ENCODE results near the gene PTPRN2. TPM values are rescaled to one million over a fixed set of nuclear protein-coding genes. Genes with fewer than 3 reads are reported as not detected.

The PTPRN2 gene
- polyA plus RNA-seq, 1 experiment, result 0.31 TPM

GRCh38 chr7:158403013-158403821 is 184.4 kb downstream of the PTPRN2 start:
- DNase-seq (ENCODE audit: low read depth), result no peak
- no peaks in the 10 kb centered on the region for H3K36me3 ChIP-seq (ENCODE audit: control insufficient read depth, insufficient read depth, low read length)
- no peak for TF ChIP-seq CTCF (IDR thresholded peaks at IDR 0.05; ENCODE audit: insufficient read depth, low read depth, low read length)
- H3K27me3 ChIP-seq (ENCODE audit: control insufficient read depth, insufficient read depth, low read length), result no peaks in the 10 kb centered on the region
- H3K4me3 ChIP-seq (ENCODE audit: low read depth, low read length), result no peak overlapping the region
- ChIA-PET POLR2A (no interaction called here), CTCF (no interaction called here)

- ChIA-PET CTCF (no interaction called here), POLR2A (no interaction called here)
- no peaks in the 10 kb centered on the region for H3K27me3 ChIP-seq (ENCODE audit: control insufficient read depth, insufficient read depth, low read length)
- DNase-seq (ENCODE audit: low read depth), result no peak
- no peak for TF ChIP-seq CTCF (IDR thresholded peaks at IDR 0.05; ENCODE audit: insufficient read depth, low read depth, low read length)
- no peaks in the 10 kb centered on the region for H3K36me3 ChIP-seq (ENCODE audit: control insufficient read depth, insufficient read depth, low read length)
- no peak overlapping the region for H3K4me3 ChIP-seq (ENCODE audit: low read depth, low read length)
Measured at GRCh38 chr7:158402471-158402870, 185.2 kb downstream of the PTPRN2 start.

GRCh38 chr7:158401826-158402225 is 185.8 kb downstream of the PTPRN2 start:
- ChIA-PET POLR2A (no interaction called here), CTCF (no interaction called here)
- DNase-seq (ENCODE audit: low read depth), result no peak
- H3K4me3 ChIP-seq (ENCODE audit: low read depth, low read length), result no peak overlapping the region
- H3K27me3 ChIP-seq (ENCODE audit: control insufficient read depth, insufficient read depth, low read length), result no peaks in the 10 kb centered on the region
- no peaks in the 10 kb centered on the region for H3K36me3 ChIP-seq (ENCODE audit: control insufficient read depth, insufficient read depth, low read length)
- no peak for TF ChIP-seq CTCF (IDR thresholded peaks at IDR 0.05; ENCODE audit: insufficient read depth, low read depth, low read length)

GRCh38 chr7:158401295-158401694 is 186.3 kb downstream of the PTPRN2 start:
- Histone ChIP-seq H3K4me3 (ENCODE audit: low read depth, low read length) (no peak overlapping the region), H3K36me3 (ENCODE audit: control insufficient read depth, insufficient read depth, low read length) (no peaks in the 10 kb centered on the region), H3K27me3 (ENCODE audit: control insufficient read depth, insufficient read depth, low read length) (no peaks in the 10 kb centered on the region)
- ChIA-PET POLR2A (no interaction called here), CTCF (no interaction called here)
- no peak for TF ChIP-seq CTCF (IDR thresholded peaks at IDR 0.05; ENCODE audit: insufficient read depth, low read depth, low read length)
- DNase-seq (ENCODE audit: low read depth), result no peak

GRCh38 chr7:158400601-158401225 is 186.9 kb downstream of the PTPRN2 start:
- no peak overlapping the region for H3K4me3 ChIP-seq (ENCODE audit: low read depth, low read length)
- ChIA-PET CTCF (no interaction called here), POLR2A (no interaction called here)
- no peak for TF ChIP-seq CTCF (IDR thresholded peaks at IDR 0.05; ENCODE audit: insufficient read depth, low read depth, low read length)
- no peaks in the 10 kb centered on the region for H3K36me3 ChIP-seq (ENCODE audit: control insufficient read depth, insufficient read depth, low read length)
- DNase-seq (ENCODE audit: low read depth), result no peak
- no peaks in the 10 kb centered on the region for H3K27me3 ChIP-seq (ENCODE audit: control insufficient read depth, insufficient read depth, low read length)

All from BJ (cell line).